K562 (cell line): Measurements from ENCODE around the gene ARHGAP15. TPM values are rescaled to one million over a fixed set of nuclear protein-coding genes. Genes with fewer than 3 reads are reported as not detected.

ENCODE experiments used
- ATAC-seq: fragments of 200-7000 bp; cut with Tn5 transposase; 3 replicates; pipeline ENCODE4 v1.9.1; 2020; ENCODE audit warnings: moderate library complexity
- BruUV-seq: library from RNA; stranded (reverse); fragments of 400-500 nt; replicated peaks from 2 replicates; lab custom pipeline; 2021; lab: Mats Ljungman, UMichigan
- CTCF ChIA-PET: fragments of 300-600 bp; formaldehyde crosslinking; extraction: SDS; loops from one replicate; lab custom pipeline; 2021; ENCODE audit warnings: low intra/inter-chr PET ratio; lab: Yijun Ruan, JAX
- POLR2A ChIA-PET: fragments of 300-600, 350-650 bp; sonication (Branson Sonifier 250); formaldehyde crosslinking; extraction: SDS; loops from one replicate; lab custom pipeline; 2021; ENCODE audit warnings: antibody characterized with exemption, inconsistent platforms; lab: Yijun Ruan, JAX
- DNase-seq, 4 experiments: peaks; one replicate each; pipeline versions ENCODE4 v3.0.0 to v3.0.0-alpha.2; 2011 to 2018; ENCODE audit warnings: low spot score in 3 of 4, mixed read lengths in 3 of 4; ENCODE audit errors: extremely low read depth in 1 of 4
- FAIRE-seq: peaks from 2 replicates; lab custom pipeline; 2011; peaks lifted over from hg19 to GRCh38; lab: Jason Lieb, UNC
- H2AFZ ChIP-seq: 2 replicates; pipeline ENCODE4 v1.6.0; 2011; ENCODE audit warnings: low read depth, low read length, control low read depth, inconsistent platforms
- H3K27ac ChIP-seq: fragments of 200-600 bp; 3 replicates; pipeline ENCODE4 v1.8.0; 2011; ENCODE audit warnings: low read depth, mild to moderate bottlenecking, control low read depth, inconsistent platforms, low read length, moderate library complexity, mixed read lengths; ENCODE audit errors: extremely low read depth
- H3K27me3 ChIP-seq, 2 experiments: fragments of 300-600 bp in 1 of 2; 2 replicates in 1 of 2; 3 replicates in 1 of 2; pipeline versions ENCODE4 v1.6.0 to v1.8.0; 2011; ENCODE audit warnings: inconsistent platforms in 2 of 2, low read length in 2 of 2, mild to moderate bottlenecking in 1 of 2, mixed read lengths in 1 of 2, moderate library complexity in 1 of 2; ENCODE audit not compliant: control insufficient read depth in 2 of 2, insufficient read depth in 2 of 2
- H3K36me3 ChIP-seq: fragments of 300-600 bp; 3 replicates; pipeline ENCODE4 v1.8.0; 2011; ENCODE audit warnings: mild to moderate bottlenecking, low read length, inconsistent platforms; ENCODE audit not compliant: control insufficient read depth, insufficient read depth
- H3K4me1 ChIP-seq, 2 experiments: fragments of 200-600 bp in 1 of 2; replicated peaks in 1 of 2; 2 replicates in 1 of 2; 3 replicates in 1 of 2; pipeline versions ENCODE4 v1.5.1 to v1.8.0; 2011; ENCODE audit warnings: inconsistent platforms in 2 of 2, low read length in 2 of 2, mild to moderate bottlenecking in 1 of 2, mixed read lengths in 1 of 2, moderate library complexity in 1 of 2; ENCODE audit not compliant: control insufficient read depth in 2 of 2, insufficient read depth in 2 of 2
- H3K4me2 ChIP-seq: 2 replicates; pipeline ENCODE4 v1.6.1; 2011; ENCODE audit warnings: low read length, control low read depth, inconsistent platforms, mixed read lengths; ENCODE audit not compliant: insufficient read depth
- H3K4me3 ChIP-seq: fragments of 200-600 bp; sonication (generic), shearing (Covaris generic); 2 replicates; pipeline ENCODE4 v1.5.1; 2016; ENCODE audit warnings: control low read depth, inconsistent platforms
- H3K79me2 ChIP-seq: fragments of 200-600 bp; 3 replicates; pipeline ENCODE4 v1.8.0; 2011; ENCODE audit warnings: low read length, inconsistent platforms; ENCODE audit not compliant: control insufficient read depth, insufficient read depth
- H3K9ac ChIP-seq, 2 experiments: 2 replicates each; pipeline versions ENCODE4 v1.6.0 to v1.6.1; 2011; ENCODE audit warnings: low read depth in 2 of 2, low read length in 2 of 2, control low read depth in 1 of 2, inconsistent platforms in 1 of 2, mild to moderate bottlenecking in 1 of 2, mixed read lengths in 1 of 2; ENCODE audit not compliant: insufficient read depth in 1 of 2
- H3K9me1 ChIP-seq: one replicate; pipeline ENCODE4 v1.6.0; 2011; ENCODE audit warnings: inconsistent platforms, mild to moderate bottlenecking, low read length, moderate library complexity; ENCODE audit not compliant: control insufficient read depth, insufficient read depth
- H3K9me3 ChIP-seq: replicated peaks from 2 replicates; pipeline ENCODE4 v1.5.1; 2011; ENCODE audit warnings: low read depth, low read length, inconsistent platforms; ENCODE audit not compliant: control insufficient read depth, insufficient read depth
- H4K20me1 ChIP-seq: replicated peaks from 2 replicates; pipeline ENCODE4 v1.6.1; 2011; ENCODE audit warnings: low read length, inconsistent platforms, mixed read lengths; ENCODE audit not compliant: control insufficient read depth, insufficient read depth
- ATF4 ChIP-seq: fragments of 450-650 bp; formaldehyde crosslinking; IDR thresholded peaks from 2 replicates; pipeline ENCODE4 v1.4.0; 2022; ENCODE audit warnings: mild to moderate bottlenecking, moderate library complexity
- CBFA2T3 ChIP-seq: fragments of 450-650 bp; IDR thresholded peaks from 2 replicates; pipeline ENCODE4 v1.6.1; 2017
- CBX3 ChIP-seq, 2 experiments: IDR thresholded peaks; 1 replicate in 1 of 2; 2 replicates in 1 of 2; pipeline ENCODE4 v1.6.1; 2012; ENCODE audit warnings: inconsistent platforms in 2 of 2, low read length in 2 of 2, borderline replicate concordance in 1 of 2, control low read depth in 1 of 2
- CEBPB ChIP-seq: fragments of 450-650 bp; IDR thresholded peaks from 2 replicates; pipeline ENCODE4 v1.6.1; 2016; ENCODE audit warnings: missing genetic modification characterization, missing compliant biosample characterization
- CEBPG ChIP-seq, 3 experiments: fragments of 200-800 bp in 1 of 3; sonication (Bioruptor generic) in 1 of 3; sonication (generic) in 1 of 3; formaldehyde crosslinking in 1 of 3; IDR thresholded peaks in 2 of 3; conservative IDR thresholded peaks in 1 of 3; 2 replicates each; pipeline versions ENCODE4 v1.6.1 to v1.8.0; 2016 to 2022; ENCODE audit warnings: missing compliant biosample characterization in 2 of 3, missing genetic modification characterization in 2 of 3, mild to moderate bottlenecking in 1 of 3, missing genetic modification reagents in 1 of 3
- CXXC5 ChIP-seq: fragments of 250-450 bp; sonication (Bioruptor Pico); IDR thresholded peaks from 2 replicates; pipeline ENCODE4 v1.8.0; 2022; ENCODE audit warnings: inconsistent platforms, mild to moderate bottlenecking, moderate library complexity
- E2F3 ChIP-seq: fragments of 250-450 bp; sonication (Bioruptor Pico); IDR thresholded peaks from 2 replicates; pipeline ENCODE4 v1.4.0; 2020; ENCODE audit warnings: mild to moderate bottlenecking
- EP400 ChIP-seq: fragments of 450-650 bp; IDR thresholded peaks from 2 replicates; pipeline ENCODE4 v1.6.1; 2017; ENCODE audit warnings: antibody characterized with exemption, mild to moderate bottlenecking, moderate library complexity
- HNRNPLL ChIP-seq: fragments of 200-400 bp; formaldehyde crosslinking; IDR thresholded peaks from 2 replicates; pipeline ENCODE4 v1.6.1; 2017; ENCODE audit warnings: low read length, low read depth, mild to moderate bottlenecking; ENCODE audit not compliant: poor library complexity, severe bottlenecking
- NFXL1 ChIP-seq: fragments of 450-650 bp; formaldehyde crosslinking; IDR thresholded peaks from 2 replicates; pipeline ENCODE4 v1.4.0; 2021; ENCODE audit warnings: mild to moderate bottlenecking
- RBBP5 ChIP-seq: fragments of 200-600 bp; sonication (generic); IDR thresholded peaks from 2 replicates; pipeline ENCODE4 v1.6.1; 2012; ENCODE audit warnings: borderline replicate concordance, mild to moderate bottlenecking, low read length, control low read depth, inconsistent platforms; ENCODE audit not compliant: insufficient read depth, poor library complexity, severe bottlenecking
- ZBTB1 ChIP-seq: sonication (generic); formaldehyde crosslinking; IDR thresholded peaks from 2 replicates; pipeline ENCODE4 v1.8.1; 2023; ENCODE audit warnings: missing genetic modification reagents, low read depth, mild to moderate bottlenecking, borderline replicate concordance
- ZNF212 ChIP-seq: fragments of 450-650 bp; formaldehyde crosslinking; IDR thresholded peaks from 2 replicates; pipeline ENCODE4 v1.4.0; 2020; ENCODE audit warnings: mild to moderate bottlenecking
- WGBS: fragments of 100-300 bp; shearing (Covaris generic); methylation state at CpG from one replicate; pipeline ENCODE4 v1.1.6; 2016; ENCODE audit warnings: low coverage, mixed read lengths; ENCODE audit not compliant: insufficient coverage; ENCODE audit errors: missing lambda C conversion rate; 5-methylcytosine and 5-hydroxymethylcytosine counted together
- in situ Hi-C: fragments of 300-500 bp; cut with MboI; formaldehyde crosslinking; loops from 4 replicates; pipeline ENCODE4 v1.15.0; 2018; ENCODE audit warnings: inconsistent platforms, mixed read lengths
- intact Hi-C: fragments of 100-400 bp; cut with micrococcal nuclease; formaldehyde crosslinking; loops from 2 replicates; pipeline ENCODE4 v1.14.2; 2022
- polyA plus RNA-seq, 8 experiments: library from polyadenylated mRNA; depleted of rRNA in 4 of 8; stranded (reverse) in 5 of 8; unstranded in 3 of 8; fragments of >200 nt; fragmentation: Nextera tagmentation in 2 of 8; fragmentation: Illumina TruSeq in 1 of 8; extraction: Ambion mirVana in 2 of 8; extraction: Trizol in 1 of 8; gene quantifications; 2 replicates each; pipeline versions ENCODE4 v1.2.1 to v1.2.3, GENCODE V29; 2011 to 2014; ENCODE audit warnings: inconsistent platforms in 1 of 8, missing spikeins in 1 of 8
- total RNA-seq, 7 experiments: library from RNA; depleted of rRNA in 6 of 7; stranded (reverse); fragments of >200 nt in 6 of 7; fragmentation: Illumina TruSeq in 2 of 7; extraction: Trizol in 2 of 7; gene quantifications; 2 replicates each; pipeline versions ENCODE4 v1.2.1 to v1.2.3, GENCODE V29; 2011 to 2021; ENCODE audit warnings: low replicate concordance in 1 of 7

ARHGAP15 gene
- total and polyA plus RNA-seq, 9 of the 15 experiments (the other 6 are each of a cell fraction or from before 2014, with no cell fraction given), result 1.5 to 17.9 (median 7.9) TPM

- TF ChIP-seq CXXC5 (CRISPR knock-in tag) (no peak), ZBTB1 (CRISPR knock-in tag) (no peak), CBFA2T3 (no peak), E2F3 (CRISPR knock-in tag) (no peak), RBBP5 (no peak), ZNF212 (no peak), NFXL1 (no peak), HNRNPLL (no peak), CEBPG (CRISPR knock-in tag; IDR thresholded peaks at IDR 0.05) (no peak), CEBPG (tag; conservative IDR thresholded peaks at IDR 0.05 in 1 of 2, IDR thresholded peaks at IDR 0.05 in 1 of 2) (peak in 1 of 2 experiments; percentile 24; a peak in 1 of 4 replicates), CBX3 (IDR thresholded peaks at IDR 0.05; ENCODE audit: borderline replicate concordance in 1 of 2, low read length in 2 of 2) (no peak), EP400 (no peak), ATF4 (CRISPR knock-in tag) (peak; percentile 59; the same call in 1 of the 2 replicates), CEBPB (tag) (0 out of 2 replicates have a peak, but pooled peaks have one; percentile 6)
- POLR2A ChIA-PET, result no interaction called here
- H3K4me1 ChIP-seq, result no peaks in the 10 kb centered on the region; a peak in 1 of 5 replicates
- in situ Hi-C loops (no loop called here), intact Hi-C loops (no loop called here)
- no peaks in the 10 kb centered on the region for H4K20me1 ChIP-seq
- CTCF ChIA-PET, result no interaction called here
- H3K36me3 ChIP-seq, result no peaks in the 10 kb centered on the region
- no peak for FAIRE-seq
- no peak overlapping the region for H3K4me3 ChIP-seq
- DNase-seq, result no peak
- H2AFZ ChIP-seq, result no peak overlapping the region
- no peaks in the 10 kb centered on the region for H3K9me1 ChIP-seq
- no peaks in the 10 kb centered on the region for H3K9me3 ChIP-seq
- H3K4me2 ChIP-seq, result no peak overlapping the region
- WGBS, result 0% methylated on average over 1 of the region's 1 CpG
- ATAC-seq, result no peak
- H3K27ac ChIP-seq, result no peak overlapping the region
- no peaks in the 10 kb centered on the region for H3K79me2 ChIP-seq
- no peak overlapping the region for H3K9ac ChIP-seq
- H3K27me3 ChIP-seq, result no peaks in the 10 kb centered on the region
- no TSS peak for BruUV-seq
Measured at GRCh38 chr2:143151111-143151752, 22.0 kb downstream of the ARHGAP15 start.
